ENCODE data around the gene GABRR3.

The GABRR3 gene

GRCh38 chr3:97987306-97987705 is 47.8 kb downstream of the GABRR3 start:
- H3K4me3 ChIP-seq (ENCODE audit: low read depth, low read length), result no peak overlapping the region
- TF ChIP-seq CTCF (IDR thresholded peaks at IDR 0.05; ENCODE audit: low read depth, low read length, missing control alignments), result no peak
- in situ Hi-C loops (cut with HindIII; ENCODE audit: low pct_ligation_motif_present, low sequenced_read_pairs), result no loop called here
- no peak for DNase-seq
- no peaks in the 10 kb centered on the region for H3K36me3 ChIP-seq (replicated peaks)
- no peak overlapping the region for H3K27ac ChIP-seq
- H3K27me3 ChIP-seq (replicated peaks), result no peaks in the 10 kb centered on the region

GRCh38 chr3:97983933-97984491 is 51.1 kb downstream of the GABRR3 start:
- in situ Hi-C loops (cut with HindIII; ENCODE audit: low pct_ligation_motif_present, low sequenced_read_pairs), result no loop called here
- Histone ChIP-seq H3K27ac (no peak overlapping the region), H3K4me3 (ENCODE audit: low read depth, low read length) (no peak overlapping the region), H3K36me3 (replicated peaks) (no peaks in the 10 kb centered on the region), H3K27me3 (replicated peaks) (no peaks in the 10 kb centered on the region)
- no peak for TF ChIP-seq CTCF (IDR thresholded peaks at IDR 0.05; ENCODE audit: low read depth, low read length, missing control alignments)
- DNase-seq, result no peak

- Histone ChIP-seq H3K27me3 (replicated peaks) (no peaks in the 10 kb centered on the region), H3K27ac (no peak overlapping the region), H3K4me3 (ENCODE audit: low read depth, low read length) (no peak overlapping the region), H3K36me3 (replicated peaks) (no peaks in the 10 kb centered on the region)
- peak; percentile 58 for DNase-seq
- in situ Hi-C loops (cut with HindIII; ENCODE audit: low pct_ligation_motif_present, low sequenced_read_pairs), result no loop called here
- TF ChIP-seq CTCF (IDR thresholded peaks at IDR 0.05; ENCODE audit: low read depth, low read length, missing control alignments), result no peak
Measured at GRCh38 chr3:97981886-97982285, 53.2 kb downstream of the GABRR3 start.

GRCh38 chr3:97979610-97980009 is 55.5 kb downstream of the GABRR3 start:
- Histone ChIP-seq H3K27ac (no peak overlapping the region), H3K36me3 (replicated peaks) (no peaks in the 10 kb centered on the region), H3K4me3 (ENCODE audit: low read depth, low read length) (no peak overlapping the region), H3K27me3 (replicated peaks) (no peaks in the 10 kb centered on the region)
- TF ChIP-seq CTCF (IDR thresholded peaks at IDR 0.05; ENCODE audit: low read depth, low read length, missing control alignments), result no peak
- no peak for DNase-seq
- in situ Hi-C loops (cut with HindIII; ENCODE audit: low pct_ligation_motif_present, low sequenced_read_pairs), result no loop called here

GRCh38 chr3:97975466-97975865 is 59.6 kb downstream of the GABRR3 start:
- DNase-seq, result no peak
- H3K27me3 ChIP-seq (replicated peaks), result no peaks in the 10 kb centered on the region
- TF ChIP-seq CTCF (IDR thresholded peaks at IDR 0.05; ENCODE audit: low read depth, low read length, missing control alignments), result no peak
- H3K36me3 ChIP-seq (replicated peaks), result no peaks in the 10 kb centered on the region
- H3K27ac ChIP-seq, result no peak overlapping the region
- H3K4me3 ChIP-seq (ENCODE audit: low read depth, low read length), result no peak overlapping the region
- in situ Hi-C loops (cut with HindIII; ENCODE audit: low pct_ligation_motif_present, low sequenced_read_pairs), result no loop called here

- in situ Hi-C loops (cut with HindIII; ENCODE audit: low pct_ligation_motif_present, low sequenced_read_pairs), result no loop called here
Measured at GRCh38 chr3:97974996-97975395, 60.1 kb downstream of the GABRR3 start.

More at GRCh38 chr3:97974996-97975395, 60.1 kb downstream of the GABRR3 start:
- Histone ChIP-seq H3K36me3 (replicated peaks) (no peaks in the 10 kb centered on the region), H3K27ac (no peak overlapping the region), H3K27me3 (replicated peaks) (no peaks in the 10 kb centered on the region), H3K4me3 (ENCODE audit: low read depth, low read length) (no peak overlapping the region)
- TF ChIP-seq CTCF (IDR thresholded peaks at IDR 0.05; ENCODE audit: low read depth, low read length, missing control alignments), result no peak
- DNase-seq, result no peak
